A673 (cell line): ENCODE data around the gene SMTN.

Experiments used
- CTCF ChIP-seq: fragments of 300-800, 200-600 bp; sonication (generic); conservative IDR thresholded peaks from 2 replicates; pipeline ENCODE4 v1.5.1; 2017; ENCODE audit warnings: low read depth, mild to moderate bottlenecking, antibody characterized with exemption, low read length, moderate library complexity, mixed read lengths
- EZH2 ChIP-seq: fragments of 200-600 bp; sonication (generic); IDR thresholded peaks from 2 replicates; pipeline ENCODE4 v1.6.1; 2017; ENCODE audit warnings: borderline replicate concordance, low read depth, mild to moderate bottlenecking, mixed read lengths, antibody characterized with exemption, low read length; ENCODE audit not compliant: poor library complexity, severe bottlenecking

GRCh38 chr22:31137721-31138120 lies 56.6 kb downstream of the SMTN start:
- TF ChIP-seq CTCF: no peak
- no peak for TF ChIP-seq EZH2
